HepG2 (cell line): ENCODE measurements around the gene COX15. TPM values are rescaled to one million over a fixed set of nuclear protein-coding genes. Genes with fewer than 3 reads are reported as not detected.

Experiments used
- CCAR2 ChIP-seq: fragments of 200-400 bp; formaldehyde crosslinking; optimal IDR thresholded peaks from 2 replicates; pipeline ENCODE3; 2018; ENCODE audit warnings: low read depth, mild to moderate bottlenecking, low read length, moderate library complexity
- KLF16 ChIP-seq, 2 experiments: sonication (generic) in 1 of 2; formaldehyde crosslinking in 1 of 2; IDR thresholded peaks; 2 replicates each; pipeline versions ENCODE4 v1.6.1 to v1.8.0; 2016 to 2023; ENCODE audit warnings: missing genetic modification reagents in 2 of 2, missing compliant biosample characterization in 1 of 2
- MIER2 ChIP-seq: IDR thresholded peaks from 2 replicates; pipeline ENCODE4 v1.6.1; 2016; ENCODE audit warnings: missing biosample characterization, missing genetic modification reagents
- PRMT3 ChIP-seq: sonication (generic); formaldehyde crosslinking; IDR thresholded peaks from 2 replicates; pipeline ENCODE4 v1.8.1; 2022; ENCODE audit warnings: low read depth, mild to moderate bottlenecking, moderate library complexity, missing genetic modification reagents, borderline replicate concordance
- RARA ChIP-seq: IDR thresholded peaks from 2 replicates; pipeline ENCODE4 v1.6.1; 2016; ENCODE audit warnings: missing genetic modification reagents, missing compliant biosample characterization
- ZKSCAN1 ChIP-seq: fragments of 150-350 bp; IDR thresholded peaks from 2 replicates; pipeline ENCODE4 v1.6.1; 2014; ENCODE audit warnings: low read length
- ZNF484 ChIP-seq: sonication (generic); formaldehyde crosslinking; IDR thresholded peaks from 2 replicates; pipeline ENCODE4 v1.5.1; 2020; ENCODE audit warnings: mild to moderate bottlenecking, low read depth, missing genetic modification reagents, borderline replicate concordance
- ZNF768 ChIP-seq: sonication (generic); formaldehyde crosslinking; IDR thresholded peaks from 2 replicates; pipeline ENCODE4 v1.4.0; 2020; ENCODE audit warnings: missing genetic modification reagents
- polyA plus RNA-seq, 8 experiments: library from polyadenylated mRNA; depleted of rRNA in 3 of 8; stranded (reverse) in 7 of 8; unstranded in 1 of 8; fragments of >200 nt; fragmentation: Illumina TruSeq in 4 of 8; extraction: Trizol in 4 of 8; gene quantifications; 2 replicates each; pipeline versions ENCODE4 v1.2.1 to v1.2.3, GENCODE V29; 2011 to 2016; ENCODE audit warnings: low read depth in 4 of 8, missing spikeins in 1 of 8, mixed read lengths in 1 of 8; ENCODE audit not compliant: insufficient read depth in 1 of 8
- total RNA-seq, 5 experiments: library from RNA; depleted of rRNA; stranded (reverse); fragments of >200 nt; fragmentation: Illumina TruSeq; extraction: Trizol; gene quantifications; 2 replicates each; pipeline ENCODE4 v1.2.3, GENCODE V29; 2016; ENCODE audit warnings: low read depth in 1 of 5
- TF ChIP-seq, protein P1 (sequence below): IDR thresholded peaks from 2 replicates; pipeline ENCODE4 v1.6.1; 2016; ENCODE audit warnings: low read depth, missing genetic modification reagents, missing compliant biosample characterization
- TF ChIP-seq, protein P2 (sequence below): sonication (generic); formaldehyde crosslinking; IDR thresholded peaks from 2 replicates; pipeline ENCODE4 v1.4.0; 2020; ENCODE audit warnings: missing genetic modification reagents
- TF ChIP-seq, protein P3 (sequence below): sonication (generic); formaldehyde crosslinking; IDR thresholded peaks from 2 replicates; pipeline ENCODE4 v1.5.0; 2020; ENCODE audit warnings: missing genetic modification reagents, mild to moderate bottlenecking, borderline replicate concordance
- TF ChIP-seq, protein P4 (sequence below): IDR thresholded peaks from 2 replicates; pipeline ENCODE4 v1.6.1; 2016; ENCODE audit warnings: missing biosample characterization, missing genetic modification reagents, low read depth
- TF ChIP-seq, protein P5 (sequence below): IDR thresholded peaks from 2 replicates; pipeline ENCODE4 v1.6.1; 2012; ENCODE audit warnings: low read length, improper control_type of control experiment

The COX15 gene
- total and polyA plus RNA-seq, 2 of the 13 experiments (the other 11 are each of a cell fraction or from before 2014, with no cell fraction given) = 19.2 to 44.7 TPM

DNA sequence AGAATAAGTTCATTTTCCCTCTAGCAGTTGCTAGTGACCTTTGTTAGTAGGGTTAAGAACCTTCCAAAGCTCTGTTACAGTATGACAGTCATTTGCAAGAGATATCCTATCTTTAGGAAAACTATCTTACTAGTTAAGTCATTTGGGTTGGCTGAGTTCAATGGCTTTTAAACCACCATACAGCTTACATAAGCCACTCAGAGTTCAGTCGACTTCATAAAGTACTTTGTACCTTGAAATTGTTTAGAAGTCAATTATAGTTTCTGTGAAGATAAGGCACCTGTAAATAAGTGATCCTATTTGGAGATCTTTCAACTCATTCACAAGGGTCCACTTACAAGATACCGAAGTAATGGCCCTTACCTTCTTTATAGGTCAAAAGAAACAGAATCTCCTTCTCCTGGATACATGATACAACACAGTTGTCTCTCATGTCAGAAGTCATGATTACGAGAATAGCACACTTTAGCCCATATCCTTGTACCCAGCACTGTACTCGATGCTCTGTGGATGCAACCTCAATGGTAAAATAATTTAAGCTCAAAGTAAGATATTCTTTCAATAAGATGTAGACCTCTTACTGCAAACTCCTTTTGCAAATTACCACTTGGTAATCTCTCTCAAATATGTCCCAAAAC lies 38.6 kb upstream of the COX15 start (continued):
- TF ChIP-seq, protein P1, sequence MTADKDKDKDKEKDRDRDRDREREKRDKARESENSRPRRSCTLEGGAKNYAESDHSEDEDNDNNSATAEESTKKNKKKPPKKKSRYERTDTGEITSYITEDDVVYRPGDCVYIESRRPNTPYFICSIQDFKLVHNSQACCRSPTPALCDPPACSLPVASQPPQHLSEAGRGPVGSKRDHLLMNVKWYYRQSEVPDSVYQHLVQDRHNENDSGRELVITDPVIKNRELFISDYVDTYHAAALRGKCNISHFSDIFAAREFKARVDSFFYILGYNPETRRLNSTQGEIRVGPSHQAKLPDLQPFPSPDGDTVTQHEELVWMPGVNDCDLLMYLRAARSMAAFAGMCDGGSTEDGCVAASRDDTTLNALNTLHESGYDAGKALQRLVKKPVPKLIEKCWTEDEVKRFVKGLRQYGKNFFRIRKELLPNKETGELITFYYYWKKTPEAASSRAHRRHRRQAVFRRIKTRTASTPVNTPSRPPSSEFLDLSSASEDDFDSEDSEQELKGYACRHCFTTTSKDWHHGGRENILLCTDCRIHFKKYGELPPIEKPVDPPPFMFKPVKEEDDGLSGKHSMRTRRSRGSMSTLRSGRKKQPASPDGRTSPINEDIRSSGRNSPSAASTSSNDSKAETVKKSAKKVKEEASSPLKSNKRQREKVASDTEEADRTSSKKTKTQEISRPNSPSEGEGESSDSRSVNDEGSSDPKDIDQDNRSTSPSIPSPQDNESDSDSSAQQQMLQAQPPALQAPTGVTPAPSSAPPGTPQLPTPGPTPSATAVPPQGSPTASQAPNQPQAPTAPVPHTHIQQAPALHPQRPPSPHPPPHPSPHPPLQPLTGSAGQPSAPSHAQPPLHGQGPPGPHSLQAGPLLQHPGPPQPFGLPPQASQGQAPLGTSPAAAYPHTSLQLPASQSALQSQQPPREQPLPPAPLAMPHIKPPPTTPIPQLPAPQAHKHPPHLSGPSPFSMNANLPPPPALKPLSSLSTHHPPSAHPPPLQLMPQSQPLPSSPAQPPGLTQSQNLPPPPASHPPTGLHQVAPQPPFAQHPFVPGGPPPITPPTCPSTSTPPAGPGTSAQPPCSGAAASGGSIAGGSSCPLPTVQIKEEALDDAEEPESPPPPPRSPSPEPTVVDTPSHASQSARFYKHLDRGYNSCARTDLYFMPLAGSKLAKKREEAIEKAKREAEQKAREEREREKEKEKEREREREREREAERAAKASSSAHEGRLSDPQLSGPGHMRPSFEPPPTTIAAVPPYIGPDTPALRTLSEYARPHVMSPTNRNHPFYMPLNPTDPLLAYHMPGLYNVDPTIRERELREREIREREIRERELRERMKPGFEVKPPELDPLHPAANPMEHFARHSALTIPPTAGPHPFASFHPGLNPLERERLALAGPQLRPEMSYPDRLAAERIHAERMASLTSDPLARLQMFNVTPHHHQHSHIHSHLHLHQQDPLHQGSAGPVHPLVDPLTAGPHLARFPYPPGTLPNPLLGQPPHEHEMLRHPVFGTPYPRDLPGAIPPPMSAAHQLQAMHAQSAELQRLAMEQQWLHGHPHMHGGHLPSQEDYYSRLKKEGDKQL = 0 out of 2 replicates have a peak, but pooled peaks have one; percentile 27
- TF ChIP-seq PRMT3 = no peak
- TF ChIP-seq ZNF484 (CRISPR knock-in tag) = no peak
- TF ChIP-seq, protein P2, sequence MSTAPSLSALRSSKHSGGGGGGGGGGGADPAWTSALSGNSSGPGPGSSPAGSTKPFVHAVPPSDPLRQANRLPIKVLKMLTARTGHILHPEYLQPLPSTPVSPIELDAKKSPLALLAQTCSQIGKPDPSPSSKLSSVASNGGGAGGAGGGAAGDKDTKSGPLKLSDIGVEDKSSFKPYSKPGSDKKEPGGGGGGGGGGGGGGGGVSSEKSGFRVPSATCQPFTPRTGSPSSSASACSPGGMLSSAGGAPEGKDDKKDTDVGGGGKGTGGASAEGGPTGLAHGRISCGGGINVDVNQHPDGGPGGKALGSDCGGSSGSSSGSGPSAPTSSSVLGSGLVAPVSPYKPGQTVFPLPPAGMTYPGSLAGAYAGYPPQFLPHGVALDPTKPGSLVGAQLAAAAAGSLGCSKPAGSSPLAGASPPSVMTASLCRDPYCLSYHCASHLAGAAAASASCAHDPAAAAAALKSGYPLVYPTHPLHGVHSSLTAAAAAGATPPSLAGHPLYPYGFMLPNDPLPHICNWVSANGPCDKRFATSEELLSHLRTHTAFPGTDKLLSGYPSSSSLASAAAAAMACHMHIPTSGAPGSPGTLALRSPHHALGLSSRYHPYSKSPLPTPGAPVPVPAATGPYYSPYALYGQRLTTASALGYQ = peak; percentile 73; the same call in 1 of the 2 replicates
- TF ChIP-seq CCAR2 = no peak
- TF ChIP-seq, protein P3, sequence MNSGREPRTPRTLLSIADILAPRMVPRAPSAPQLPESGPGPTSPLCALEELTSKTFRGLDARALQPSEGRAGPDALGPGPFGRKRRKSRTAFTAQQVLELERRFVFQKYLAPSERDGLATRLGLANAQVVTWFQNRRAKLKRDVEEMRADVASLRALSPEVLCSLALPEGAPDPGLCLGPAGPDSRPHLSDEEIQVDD (CRISPR knock-in tag) = no peak
- TF ChIP-seq, protein P4, sequence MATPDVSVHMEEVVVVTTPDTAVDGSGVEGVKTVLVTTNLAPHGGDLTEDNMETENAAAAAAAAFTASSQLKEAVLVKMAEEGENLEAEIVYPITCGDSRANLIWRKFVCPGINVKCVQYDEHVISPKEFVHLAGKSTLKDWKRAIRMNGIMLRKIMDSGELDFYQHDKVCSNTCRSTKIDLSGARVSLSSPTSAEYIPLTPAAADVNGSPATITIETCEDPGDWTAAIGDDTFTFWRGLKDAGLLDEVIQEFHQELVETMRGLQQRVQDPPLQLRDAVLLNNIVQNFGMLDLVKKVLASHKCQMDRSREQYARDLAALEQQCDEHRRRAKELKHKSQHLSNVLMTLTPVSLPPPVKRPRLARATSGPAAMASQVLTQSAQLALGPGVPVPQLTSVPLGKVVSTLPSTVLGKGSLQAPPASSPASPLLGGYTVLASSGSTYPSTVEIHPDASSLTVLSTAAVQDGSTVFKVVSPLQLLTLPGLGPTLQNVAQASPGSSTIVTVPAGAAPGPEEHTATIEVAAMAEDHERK (CRISPR knock-in tag) = no peak
- TF ChIP-seq, protein P5, sequence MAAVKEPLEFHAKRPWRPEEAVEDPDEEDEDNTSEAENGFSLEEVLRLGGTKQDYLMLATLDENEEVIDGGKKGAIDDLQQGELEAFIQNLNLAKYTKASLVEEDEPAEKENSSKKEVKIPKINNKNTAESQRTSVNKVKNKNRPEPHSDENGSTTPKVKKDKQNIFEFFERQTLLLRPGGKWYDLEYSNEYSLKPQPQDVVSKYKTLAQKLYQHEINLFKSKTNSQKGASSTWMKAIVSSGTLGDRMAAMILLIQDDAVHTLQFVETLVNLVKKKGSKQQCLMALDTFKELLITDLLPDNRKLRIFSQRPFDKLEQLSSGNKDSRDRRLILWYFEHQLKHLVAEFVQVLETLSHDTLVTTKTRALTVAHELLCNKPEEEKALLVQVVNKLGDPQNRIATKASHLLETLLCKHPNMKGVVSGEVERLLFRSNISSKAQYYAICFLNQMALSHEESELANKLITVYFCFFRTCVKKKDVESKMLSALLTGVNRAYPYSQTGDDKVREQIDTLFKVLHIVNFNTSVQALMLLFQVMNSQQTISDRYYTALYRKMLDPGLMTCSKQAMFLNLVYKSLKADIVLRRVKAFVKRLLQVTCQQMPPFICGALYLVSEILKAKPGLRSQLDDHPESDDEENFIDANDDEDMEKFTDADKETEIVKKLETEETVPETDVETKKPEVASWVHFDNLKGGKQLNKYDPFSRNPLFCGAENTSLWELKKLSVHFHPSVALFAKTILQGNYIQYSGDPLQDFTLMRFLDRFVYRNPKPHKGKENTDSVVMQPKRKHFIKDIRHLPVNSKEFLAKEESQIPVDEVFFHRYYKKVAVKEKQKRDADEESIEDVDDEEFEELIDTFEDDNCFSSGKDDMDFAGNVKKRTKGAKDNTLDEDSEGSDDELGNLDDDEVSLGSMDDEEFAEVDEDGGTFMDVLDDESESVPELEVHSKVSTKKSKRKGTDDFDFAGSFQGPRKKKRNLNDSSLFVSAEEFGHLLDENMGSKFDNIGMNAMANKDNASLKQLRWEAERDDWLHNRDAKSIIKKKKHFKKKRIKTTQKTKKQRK = no peak
- peak in 1 of 2 experiments; percentile 61; a peak in 1 of 4 replicates for TF ChIP-seq KLF16 (CRISPR knock-in tag; IDR thresholded peaks at IDR 0.05)
- TF ChIP-seq MIER2 (CRISPR knock-in tag) = 0 out of 2 replicates have a peak, but pooled peaks have one; percentile 24
- TF ChIP-seq ZNF768 (CRISPR knock-in tag) = no peak
- no peak for TF ChIP-seq ZKSCAN1
- TF ChIP-seq RARA = peak; percentile 65; the same call in 1 of the 2 replicates
